Measurements from ENCODE around the gene PIK3R4. TPM values are rescaled to one million over a fixed set of nuclear protein-coding genes. Genes with fewer than 3 reads are reported as not detected.

Gene PIK3R4
- total RNA-seq, 6 donors from 2014 or later = 24.6 to 44.2 (median 33.4) TPM

DNA sequence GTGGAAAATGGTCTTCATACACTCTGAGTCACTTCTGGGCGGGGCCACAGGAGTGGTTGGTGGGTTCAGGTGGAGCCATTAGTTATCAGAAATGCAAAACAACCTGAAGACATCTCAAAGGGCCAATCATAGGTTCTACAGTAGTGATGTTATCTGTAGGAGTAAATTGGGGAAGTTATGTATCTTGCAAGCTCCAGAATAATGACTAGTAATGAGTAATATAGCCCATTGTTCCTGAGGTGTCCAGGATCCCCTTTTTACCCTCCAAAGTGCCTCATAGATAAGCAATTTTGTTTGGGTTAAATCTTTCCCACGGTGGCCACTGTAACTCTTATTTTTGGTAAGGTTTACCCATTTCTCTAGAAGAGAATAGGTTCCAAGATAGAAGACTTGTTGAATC, 91.7 kb downstream of the PIK3R4 start:
- Histone ChIP-seq H3K36me3 (no peaks in the 10 kb centered on the region), H3K27me3 (no peaks in the 10 kb centered on the region), H3K27ac (no peak overlapping the region), H3K9me3 (no peaks in the 10 kb centered on the region), H3K4me1 (no peaks in the 10 kb centered on the region), H3K4me3 (no peak overlapping the region)
- TF ChIP-seq POLR2A (IDR thresholded peaks at IDR 0.05) (no peak), CTCF (IDR thresholded peaks at IDR 0.05) (no peak), EP300 (IDR thresholded peaks at IDR 0.05) (no peak), POLR2AphosphoS5 (IDR thresholded peaks at IDR 0.05) (no peak)
- WGBS, 2 donors = 89 to 95% methylated on average over 2 of the region's 2 CpGs
- ATAC-seq (ENCODE audit: low FRiP score in 2 of 2) (no peak), DNase-seq (no peak)

- ATAC-seq (ENCODE audit: low FRiP score in 2 of 2) = no peak
- Histone ChIP-seq H3K4me1 (no peaks in the 10 kb centered on the region), H3K36me3 (no peaks in the 10 kb centered on the region), H3K4me3 (no peak overlapping the region), H3K27me3 (no peaks in the 10 kb centered on the region), H3K27ac (no peak overlapping the region), H3K9me3 (no peaks in the 10 kb centered on the region)
- TF ChIP-seq POLR2A (IDR thresholded peaks at IDR 0.05) = no peak
- no peak for TF ChIP-seq EP300 (IDR thresholded peaks at IDR 0.05)
- TF ChIP-seq CTCF (IDR thresholded peaks at IDR 0.05) = no peak
- no peak for TF ChIP-seq POLR2AphosphoS5 (IDR thresholded peaks at IDR 0.05)
- DNase-seq = no peak
- WGBS, 2 donors = 88 to 96% methylated on average over 1 of the region's 1 CpG
Measured at GRCh38 chr3:130654091-130654490, 92.5 kb downstream of the PIK3R4 start.

DNA sequence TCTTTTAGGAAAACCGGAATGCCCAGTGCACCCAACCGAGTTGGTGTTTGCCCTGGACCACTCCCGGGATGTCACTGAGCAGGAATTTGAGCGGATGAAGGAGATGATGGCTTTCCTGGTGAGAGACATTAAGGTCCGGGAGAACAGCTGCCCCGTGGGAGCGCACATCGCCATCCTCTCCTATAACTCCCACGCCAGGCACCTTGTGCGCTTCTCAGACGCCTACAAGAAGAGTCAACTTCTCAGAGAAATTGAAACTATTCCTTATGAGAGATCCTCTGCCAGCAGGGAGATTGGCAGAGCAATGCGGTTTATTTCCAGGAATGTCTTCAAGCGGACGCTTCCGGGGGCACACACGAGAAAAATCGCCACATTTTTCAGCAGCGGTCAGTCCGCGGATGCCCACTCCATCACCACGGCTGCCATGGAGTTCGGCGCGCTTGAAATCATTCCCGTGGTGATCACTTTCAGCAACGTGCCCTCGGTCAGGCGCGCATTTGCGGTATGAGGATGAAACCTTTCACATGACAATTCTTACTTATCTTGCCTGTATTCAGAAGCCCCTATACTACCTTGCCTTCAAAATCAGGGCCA, 97.5 kb downstream of the PIK3R4 start:
- Histone ChIP-seq H3K27me3 (no peaks in the 10 kb centered on the region), H3K27ac (no peak overlapping the region), H3K4me1 (no peaks in the 10 kb centered on the region), H3K36me3 (no peaks in the 10 kb centered on the region), H3K9me3 (no peaks in the 10 kb centered on the region), H3K4me3 (no peak overlapping the region)
- TF ChIP-seq CTCF (IDR thresholded peaks at IDR 0.05) (no peak), EP300 (IDR thresholded peaks at IDR 0.05) (no peak), POLR2A (IDR thresholded peaks at IDR 0.05) (no peak), POLR2AphosphoS5 (IDR thresholded peaks at IDR 0.05) (no peak)
- ATAC-seq (ENCODE audit: low FRiP score in 2 of 2) = no peak
- no peak for DNase-seq
- 91 to 92% methylated on average over 30 of the region's 30 CpGs for WGBS, 2 donors

DNA sequence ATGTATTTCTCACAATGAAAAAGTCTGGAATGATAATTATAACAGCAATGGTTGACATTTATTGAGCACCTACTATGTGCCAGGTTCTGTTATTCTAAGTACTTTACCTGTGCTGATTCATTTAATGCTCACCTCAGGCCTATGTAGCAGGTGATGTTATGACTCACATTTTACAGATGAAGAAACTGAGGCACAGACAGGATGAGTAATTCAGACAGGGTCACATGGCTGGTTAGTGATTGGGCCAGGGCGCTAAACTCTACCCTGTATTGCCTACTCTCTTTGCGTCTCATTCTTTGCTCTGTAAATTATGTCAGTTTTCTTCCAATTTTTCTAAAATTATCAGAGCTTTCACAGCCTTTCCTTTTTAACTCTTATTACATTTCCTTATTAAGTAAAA, 98.3 kb downstream of the PIK3R4 start:
- DNase-seq (no peak), ATAC-seq (ENCODE audit: low FRiP score in 2 of 2) (no peak)
- no peaks in the 10 kb centered on the region for H3K27me3 ChIP-seq
- H3K4me1 ChIP-seq = no peaks in the 10 kb centered on the region
- 85 to 100% methylated on average over 2 of the region's 2 CpGs for WGBS, 2 donors
- H3K9me3 ChIP-seq = no peaks in the 10 kb centered on the region
- TF ChIP-seq POLR2A (IDR thresholded peaks at IDR 0.05) (no peak), CTCF (IDR thresholded peaks at IDR 0.05) (no peak), POLR2AphosphoS5 (IDR thresholded peaks at IDR 0.05) (no peak), EP300 (IDR thresholded peaks at IDR 0.05) (no peak)
- H3K4me3 ChIP-seq = no peak overlapping the region
- no peaks in the 10 kb centered on the region for H3K36me3 ChIP-seq
- H3K27ac ChIP-seq = no peak overlapping the region

GRCh38 chr3:130645261-130645660, 101.4 kb downstream of the PIK3R4 start:
- Histone ChIP-seq H3K4me1 (no peaks in the 10 kb centered on the region), H3K27ac (no peak overlapping the region), H3K27me3 (no peaks in the 10 kb centered on the region), H3K9me3 (no peaks in the 10 kb centered on the region), H3K4me3 (no peak overlapping the region), H3K36me3 (no peaks in the 10 kb centered on the region)
- ATAC-seq (ENCODE audit: low FRiP score in 2 of 2) (no peak), DNase-seq (no peak)
- no peak for TF ChIP-seq POLR2A (IDR thresholded peaks at IDR 0.05)
- WGBS, 2 donors = 50 to 75% methylated on average over 1 of the region's 1 CpG
